Measurements from ENCODE around the gene OLFM3.

OLFM3 gene

DNA sequence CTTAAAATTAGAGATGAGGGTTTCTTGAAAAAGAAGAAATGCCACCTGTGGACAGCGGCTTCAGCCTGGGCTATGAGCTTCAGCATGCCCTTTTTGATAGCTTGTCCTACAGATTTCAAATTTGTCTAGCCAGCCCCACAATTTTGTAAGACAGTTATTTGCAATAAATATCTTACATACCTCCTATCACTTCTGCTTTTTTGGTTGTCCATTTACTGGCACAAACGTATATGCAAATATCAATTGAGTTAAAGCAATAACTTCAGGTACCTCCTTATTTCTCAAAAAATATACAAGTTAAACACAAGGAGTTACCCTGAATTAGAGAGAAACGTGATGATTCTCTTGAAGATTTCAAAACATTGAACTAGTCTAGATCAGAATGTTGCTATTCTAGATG lies 53.5 kb downstream of the OLFM3 start:
- DNase-seq: no peak

DNA sequence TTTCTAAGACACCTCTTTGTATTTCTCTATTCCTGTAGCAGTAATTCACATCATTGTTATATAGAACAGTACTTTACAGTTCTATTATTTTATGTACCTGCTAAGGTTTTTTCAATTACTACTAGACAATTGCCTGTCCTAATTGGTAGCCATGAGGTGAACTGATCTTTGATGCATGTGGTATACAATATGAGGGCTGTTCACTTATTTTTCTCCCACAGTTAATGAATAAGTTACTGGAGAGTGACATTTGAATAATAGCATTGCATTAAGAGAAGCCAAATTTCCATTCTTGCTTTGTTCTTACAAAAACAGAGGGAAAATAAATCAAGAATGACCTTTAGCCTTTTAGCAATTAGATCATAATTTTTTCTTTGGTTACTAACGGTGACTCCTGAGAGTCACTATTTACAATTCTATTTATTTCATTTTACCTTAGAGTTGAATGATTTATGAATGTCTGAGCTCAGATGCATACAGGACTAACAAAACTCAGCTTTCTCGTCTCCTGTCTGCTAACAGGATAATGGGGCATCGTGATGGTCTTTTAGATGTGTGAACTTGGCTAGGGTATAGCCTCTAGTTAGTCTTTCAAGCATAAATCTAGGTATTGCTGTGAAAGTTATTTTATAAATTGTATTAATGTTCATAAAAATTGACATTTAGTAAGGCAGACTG lies 54.1 kb downstream of the OLFM3 start:
- DNase-seq: no peak

DNA sequence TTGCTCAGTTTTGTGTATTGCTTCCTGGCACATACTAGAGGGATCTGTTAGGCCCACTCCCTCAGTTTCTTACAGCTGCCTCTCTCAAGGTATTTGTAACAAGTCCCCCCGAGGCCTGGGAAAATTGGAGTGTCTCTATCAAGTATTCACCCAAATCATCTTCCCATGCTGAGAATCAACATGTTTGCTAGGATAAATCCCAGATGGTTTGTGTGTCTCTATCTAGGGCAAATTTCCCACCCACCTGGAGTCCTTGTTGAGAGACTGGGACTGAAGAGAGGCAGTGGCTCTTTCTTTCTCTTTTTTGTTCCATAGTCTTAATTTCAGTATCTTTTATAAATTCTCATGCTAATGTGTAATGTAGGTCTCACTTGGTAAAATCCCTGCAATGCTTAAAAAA lies 58.0 kb downstream of the OLFM3 start:
- DNase-seq: no peak

DNA sequence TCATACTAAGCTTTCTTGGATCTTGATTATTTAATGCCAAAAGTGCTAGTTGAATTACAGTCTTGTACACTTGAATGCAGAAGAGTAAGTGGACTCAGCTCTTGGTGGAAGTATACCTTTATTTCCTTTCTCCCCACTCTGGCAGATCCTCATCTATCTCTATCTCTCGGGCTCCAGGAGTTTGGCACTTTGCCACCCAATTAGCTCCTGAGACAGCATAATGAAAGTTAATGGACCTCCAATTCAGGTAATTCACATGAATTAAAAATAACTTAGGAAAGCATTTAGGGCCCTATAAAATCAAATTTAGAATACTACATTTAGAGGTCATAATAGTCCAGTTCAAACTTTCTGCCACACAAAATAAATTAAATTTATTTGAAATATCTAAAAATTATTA lies 67.4 kb downstream of the OLFM3 start:
- no peak for DNase-seq

- DNase-seq: no peak
Observed at GRCh38 chr1:101928829-101929228, 67.9 kb downstream of the OLFM3 start.

GRCh38 chr1:101924700-101925099 lies 72.0 kb downstream of the OLFM3 start:
- DNase-seq: no peak

DNA sequence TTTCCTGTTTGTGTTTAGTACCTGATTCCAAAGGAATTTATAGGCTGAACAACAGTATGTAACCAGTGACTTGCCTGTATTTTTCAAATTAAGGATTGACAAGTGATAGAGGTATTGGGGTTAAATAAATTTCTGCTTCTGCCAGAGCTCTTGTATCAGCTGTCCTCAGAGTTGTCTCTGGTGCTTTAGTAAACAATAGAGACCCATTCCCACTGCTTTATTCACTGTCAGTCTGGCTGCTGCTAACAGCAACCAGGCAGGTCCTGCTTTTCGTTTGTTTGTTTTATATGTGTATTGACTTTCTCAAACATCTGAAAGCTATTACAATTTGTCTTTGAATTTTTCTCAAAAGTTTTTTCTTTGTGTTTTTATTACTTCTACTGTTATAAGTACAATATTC lies 76.1 kb downstream of the OLFM3 start:
- no peak for DNase-seq

DNA sequence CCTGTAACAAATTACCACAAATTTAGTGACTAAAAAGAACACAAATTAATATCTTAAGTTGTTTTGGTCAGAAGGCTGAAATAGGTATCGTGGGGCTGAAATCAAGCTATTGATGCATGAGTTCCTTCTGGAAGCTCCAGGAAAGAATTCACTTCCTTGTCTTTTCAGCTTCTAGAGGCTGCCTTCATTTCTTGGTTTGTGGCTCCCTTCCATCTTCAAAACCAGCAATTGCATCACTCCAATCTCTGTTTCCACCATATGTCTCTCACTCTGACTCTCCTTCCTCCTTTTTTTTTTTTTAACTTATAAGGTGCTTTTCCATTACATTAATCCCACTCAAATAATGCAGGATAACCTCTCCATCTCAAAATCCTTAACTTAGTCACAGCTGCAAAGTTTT lies 78.4 kb downstream of the OLFM3 start:
- no peak for DNase-seq

DNA sequence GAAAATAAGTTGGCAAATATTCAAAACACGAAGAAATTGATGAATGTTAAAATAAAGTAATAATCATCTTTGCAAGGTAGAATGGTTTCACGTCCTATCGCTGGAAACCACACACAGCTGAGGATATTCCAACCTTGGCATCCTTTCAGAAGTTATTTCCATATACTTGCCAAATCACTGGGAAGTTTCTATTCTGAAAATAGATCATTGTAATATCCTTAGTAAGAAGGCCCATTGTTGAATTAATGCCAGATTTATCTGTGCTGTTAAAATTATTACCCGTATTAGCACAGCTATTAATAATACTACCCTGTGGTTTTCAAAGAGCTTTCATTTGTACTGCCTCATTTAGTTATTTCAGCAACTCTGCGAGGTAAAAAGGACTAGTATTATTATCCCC lies 81.1 kb downstream of the OLFM3 start:
- DNase-seq: no peak

DNA sequence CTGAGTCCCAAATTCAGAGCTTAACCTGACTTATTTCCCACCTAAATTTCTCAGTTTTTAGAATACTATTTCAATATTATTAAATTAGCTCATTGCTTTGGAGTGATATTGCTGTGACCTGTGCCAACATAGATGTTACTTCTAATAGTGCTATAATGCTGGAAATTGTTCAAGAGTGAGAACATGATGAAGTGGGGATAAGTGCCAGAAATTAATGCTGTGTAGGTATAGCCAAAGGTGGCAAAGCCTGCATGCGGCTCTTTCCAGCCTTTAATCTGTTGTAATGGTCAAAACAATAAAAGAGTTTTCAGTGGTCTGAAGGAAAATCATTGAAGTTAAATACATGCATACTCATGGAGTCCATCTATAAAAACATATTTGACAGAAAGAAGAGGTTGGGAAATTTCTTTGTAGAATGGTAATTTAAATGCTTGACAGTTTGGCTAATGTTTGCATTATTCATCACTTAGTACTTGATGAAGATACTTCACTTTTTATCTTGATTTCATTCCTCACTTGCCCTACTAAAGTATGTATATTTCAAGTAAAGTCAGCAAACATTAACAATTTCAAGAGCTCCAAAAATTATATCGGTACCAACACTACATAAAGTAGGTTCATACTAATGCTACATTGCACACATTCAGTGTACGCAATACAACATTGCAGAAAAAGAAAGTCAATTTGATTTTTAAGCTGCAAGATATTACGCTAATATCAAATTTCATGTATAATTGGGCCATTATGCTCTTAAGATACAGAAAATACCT lies 82.1 kb downstream of the OLFM3 start:
- DNase-seq: no peak

DNA sequence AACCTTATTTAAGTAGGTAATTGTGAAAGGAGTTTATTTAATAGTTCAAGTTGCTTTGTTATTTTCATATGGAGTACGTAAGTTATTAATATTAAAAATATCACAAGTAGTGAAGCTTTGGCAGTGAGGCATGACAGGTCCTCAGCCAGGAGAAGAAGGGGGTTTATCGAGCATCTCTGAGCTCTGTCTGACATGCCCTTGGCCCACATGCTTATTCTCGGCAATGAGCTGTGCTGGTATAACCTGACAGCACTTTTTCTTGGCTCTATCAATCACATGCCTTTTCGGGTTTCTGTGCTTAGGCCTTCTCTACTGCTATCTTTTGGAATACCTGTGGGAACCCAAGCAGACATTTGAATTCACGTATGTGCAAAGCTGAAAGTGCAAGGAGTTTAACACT lies 84.8 kb downstream of the OLFM3 start:
- no peak for DNase-seq

DNA sequence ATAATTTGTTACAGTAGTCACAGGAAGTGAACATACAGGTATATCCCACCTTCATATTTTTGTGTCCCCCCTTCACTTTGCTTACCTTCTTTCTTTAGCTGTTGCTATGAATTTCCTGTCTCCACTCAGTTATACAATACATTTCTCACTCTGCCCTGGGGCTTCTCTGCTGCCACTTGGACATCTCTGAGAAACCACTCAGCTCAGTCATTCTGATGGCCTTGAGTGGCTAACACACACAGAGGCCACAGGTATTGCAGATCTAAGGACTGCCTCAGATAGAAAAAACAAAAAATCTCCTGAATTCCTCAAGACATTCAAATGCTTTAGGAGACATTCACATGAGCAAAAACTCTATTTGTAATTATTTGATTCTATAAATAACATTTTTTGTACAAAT lies 87.7 kb downstream of the OLFM3 start:
- no peak for DNase-seq

GRCh38 chr1:101907264-101907663 lies 89.5 kb downstream of the OLFM3 start:
- DNase-seq: no peak

DNA sequence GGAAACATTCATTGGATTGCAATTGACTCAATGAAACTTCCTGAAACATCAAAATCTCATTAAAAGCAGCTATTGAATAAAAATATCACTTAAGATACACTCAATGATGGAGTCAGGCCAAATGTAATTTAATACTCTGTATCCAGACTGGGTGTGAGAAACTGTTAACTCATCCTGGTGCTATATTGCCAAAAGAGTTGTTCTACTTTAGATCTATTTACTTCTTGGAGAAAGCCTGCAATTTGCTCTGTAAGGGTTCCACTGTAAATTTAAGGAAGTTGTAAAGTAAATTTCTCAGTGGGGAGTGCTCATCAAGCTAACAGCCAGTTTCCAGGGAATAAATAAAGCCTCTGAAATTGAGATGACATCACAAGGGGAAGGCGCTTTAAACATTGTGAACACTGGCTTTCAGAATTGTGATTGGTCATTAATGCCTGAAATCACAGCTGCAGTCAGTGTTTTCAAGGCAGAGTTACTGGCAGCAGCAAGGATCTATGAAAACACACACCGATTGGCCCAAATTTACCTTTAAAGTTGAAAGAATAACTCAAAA lies 91.4 kb downstream of the OLFM3 start:
- no peak for DNase-seq

DNA sequence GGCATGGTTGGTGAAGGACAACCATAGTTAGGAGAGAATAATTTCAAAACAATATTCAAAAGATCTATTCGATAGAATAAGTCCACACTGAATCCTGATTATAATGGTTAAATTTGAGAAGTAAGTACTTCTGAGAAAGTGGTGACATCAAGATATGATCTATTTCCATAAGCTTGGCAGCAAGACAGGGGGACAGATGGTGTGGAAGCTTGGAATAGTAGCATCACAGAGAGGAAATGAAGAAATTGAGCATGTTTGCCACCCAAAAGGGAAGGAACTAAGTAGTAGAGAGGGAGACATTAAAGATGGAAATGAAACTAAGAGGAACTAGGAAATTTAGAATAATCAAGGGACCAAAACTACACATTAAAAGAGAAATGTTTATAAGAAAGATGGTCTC lies 94.5 kb downstream of the OLFM3 start:
- DNase-seq: no peak

- no peak for DNase-seq
Observed at GRCh38 chr1:101898137-101898536, 98.6 kb downstream of the OLFM3 start.

GRCh38 chr1:101884621-101885020 lies 112.1 kb downstream of the OLFM3 start:
- DNase-seq: no peak

GRCh38 chr1:101875891-101876290 lies 120.8 kb downstream of the OLFM3 start:
- no peak for DNase-seq

- no peak for DNase-seq
Observed at GRCh38 chr1:101873672-101874071, 123.1 kb downstream of the OLFM3 start.

DNA sequence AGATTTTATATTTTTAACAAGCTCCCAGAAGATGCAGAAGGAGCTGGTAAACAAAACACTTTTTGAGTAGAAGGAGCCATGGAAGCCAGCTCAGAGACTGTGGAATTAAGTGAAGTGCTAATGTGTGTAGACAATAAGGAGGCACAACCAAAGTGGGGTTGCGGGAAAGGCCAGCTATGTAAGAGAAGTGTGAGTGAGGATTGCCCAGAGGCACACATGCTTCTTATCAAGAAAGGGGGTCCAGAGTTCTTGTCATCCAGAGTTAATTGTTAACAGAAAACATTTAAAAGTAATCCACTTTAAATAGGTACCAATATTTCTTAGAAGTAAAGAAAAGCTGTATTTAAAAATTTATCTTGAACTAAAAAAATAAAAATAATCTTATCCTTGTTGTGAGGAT lies 136.8 kb downstream of the OLFM3 start:
- no peak for DNase-seq

GRCh38 chr1:101854271-101854670 lies 142.5 kb downstream of the OLFM3 start:
- no peak for DNase-seq

DNA sequence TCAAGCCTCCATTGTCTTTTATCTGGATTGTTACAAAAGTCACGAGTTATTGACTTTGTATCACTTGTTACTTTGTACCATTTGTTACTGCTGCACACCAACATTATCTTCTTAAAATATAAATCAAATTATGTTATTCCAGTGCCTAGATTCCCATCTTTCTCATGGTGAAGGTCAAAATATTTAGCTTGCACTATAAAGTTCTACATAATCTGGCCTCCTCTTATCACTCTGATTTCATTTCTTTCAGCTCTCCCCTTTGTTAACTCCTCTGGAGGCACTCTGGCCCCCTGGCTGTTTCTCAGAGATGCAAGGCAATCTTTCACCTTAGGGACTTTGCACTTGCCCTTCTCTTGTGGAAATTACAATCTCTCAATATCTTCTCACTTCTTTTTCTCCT lies 143.8 kb downstream of the OLFM3 start:
- DNase-seq: no peak

DNA sequence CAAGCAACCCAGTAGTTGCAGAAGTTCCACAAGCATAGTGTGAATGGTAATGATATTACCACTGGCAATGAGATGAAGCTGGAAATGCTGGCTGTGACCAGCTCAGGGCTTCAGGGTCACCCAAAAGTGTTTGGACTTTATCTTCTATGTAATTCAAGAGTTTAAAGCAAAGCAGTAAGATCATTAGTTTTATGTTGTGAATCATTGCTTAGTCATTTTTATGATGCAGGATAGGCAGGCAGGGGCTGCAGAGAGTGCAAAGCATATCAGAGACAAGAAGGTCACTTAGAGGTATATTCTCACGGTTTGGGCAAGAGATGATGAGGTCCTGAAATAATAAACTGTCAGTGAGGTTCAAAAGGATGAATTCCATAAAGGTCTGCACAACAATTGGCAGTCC lies 147.4 kb downstream of the OLFM3 start:
- no peak for DNase-seq

- DNase-seq: no peak
Observed at GRCh38 chr1:101847626-101848025, 149.1 kb downstream of the OLFM3 start.

- no peak for DNase-seq
Observed at GRCh38 chr1:101846820-101847219, 149.9 kb downstream of the OLFM3 start.
